SK-N-MC (cell line): ENCODE results near the gene OLFML2A.

Experiments
- FOXP2 ChIP-seq: optimal IDR thresholded peaks from 2 replicates; pipeline ENCODE3; 2011; ENCODE audit warnings: mild to moderate bottlenecking, moderate library complexity; ENCODE audit not compliant: insufficient read depth; ENCODE audit errors: extremely low read length, control extremely low read depth
- POLR2AphosphoS5 ChIP-seq: IDR thresholded peaks from 2 replicates; pipeline ENCODE4 v1.6.1; 2012; ENCODE audit warnings: mild to moderate bottlenecking, low read depth, low read length, borderline replicate concordance

- TF ChIP-seq FOXP2 = no peak
- no peak for TF ChIP-seq POLR2AphosphoS5
Observed at GRCh38 chr9:124800306-124801259, 23.6 kb downstream of the OLFML2A start.
